Neuron (in vitro differentiated cells): ENCODE measurements around the gene SDK1.

Experiments
- H2AFZ ChIP-seq: one replicate; pipeline ENCODE4 v1.6.1; 2013; ENCODE audit warnings: low read depth, mild to moderate bottlenecking, inconsistent platforms, low read length, moderate library complexity
- H3K27me3 ChIP-seq: one replicate; pipeline ENCODE4 v1.6.1; 2013; ENCODE audit warnings: low read length; ENCODE audit not compliant: insufficient read depth
- H3K36me3 ChIP-seq: one replicate; pipeline ENCODE4 v1.6.1; 2013; ENCODE audit warnings: low read length; ENCODE audit not compliant: insufficient read depth
- H3K4me1 ChIP-seq: one replicate; pipeline ENCODE4 v1.6.1; 2013; ENCODE audit warnings: low read length; ENCODE audit not compliant: insufficient read depth
- H3K4me3 ChIP-seq: 2 replicates; pipeline ENCODE4 v1.5.1; 2013; ENCODE audit warnings: mild to moderate bottlenecking, low read length, moderate library complexity
- H3K9me3 ChIP-seq: one replicate; pipeline ENCODE4 v1.6.1; 2013; ENCODE audit warnings: low read length

The SDK1 gene

DNA sequence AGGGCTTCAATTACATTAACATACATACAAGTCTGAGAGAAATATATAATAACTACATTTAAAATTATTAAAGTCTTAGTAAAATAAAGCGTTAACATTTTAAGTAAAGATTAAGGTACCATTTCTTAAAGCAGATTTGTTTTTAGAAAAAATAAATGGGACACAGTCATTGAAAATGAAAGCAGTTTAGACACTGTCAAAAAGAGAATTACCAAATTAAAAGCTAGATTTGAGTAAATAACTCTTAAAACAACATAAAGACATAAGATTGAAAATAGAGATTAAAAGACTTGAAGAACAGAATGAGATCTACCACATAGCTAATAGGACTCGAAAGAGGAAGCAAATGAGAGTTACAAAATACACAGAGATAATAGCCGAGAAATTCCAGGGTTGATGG is 818.8 kb downstream of the SDK1 start:
- H3K9me3 ChIP-seq = peaks cover 5% of the 10 kb centered on the region
- H3K4me3 ChIP-seq = no peak overlapping the region
- no peak overlapping the region for H2AFZ ChIP-seq
- no peaks in the 10 kb centered on the region for H3K27me3 ChIP-seq
- no peaks in the 10 kb centered on the region for H3K4me1 ChIP-seq
- H3K36me3 ChIP-seq = peaks cover 2% of the 10 kb centered on the region

DNA sequence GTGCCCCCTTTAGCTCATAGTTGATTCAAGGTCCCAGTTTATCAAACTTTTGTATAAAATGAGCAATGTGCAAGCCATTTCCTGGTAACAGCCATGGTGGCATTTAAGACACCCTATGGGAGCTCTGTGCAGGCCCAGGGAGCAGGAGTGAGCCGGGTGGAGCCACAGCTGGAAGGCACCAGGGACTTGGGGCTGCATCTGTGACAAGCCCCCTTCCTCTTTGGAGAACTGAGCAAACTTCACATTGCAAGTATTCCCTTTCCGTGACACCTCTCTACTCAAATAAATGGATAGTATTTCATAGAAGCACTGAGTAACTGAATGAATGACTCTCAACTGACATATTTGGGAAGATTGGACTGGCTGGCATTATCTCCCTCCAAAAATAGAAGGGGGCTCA is 822.3 kb downstream of the SDK1 start:
- Histone ChIP-seq H3K9me3 (no peaks in the 10 kb centered on the region), H3K36me3 (peaks cover 8% of the 10 kb centered on the region), H2AFZ (no peak overlapping the region), H3K4me3 (no peak overlapping the region), H3K27me3 (no peaks in the 10 kb centered on the region), H3K4me1 (no peaks in the 10 kb centered on the region)

DNA sequence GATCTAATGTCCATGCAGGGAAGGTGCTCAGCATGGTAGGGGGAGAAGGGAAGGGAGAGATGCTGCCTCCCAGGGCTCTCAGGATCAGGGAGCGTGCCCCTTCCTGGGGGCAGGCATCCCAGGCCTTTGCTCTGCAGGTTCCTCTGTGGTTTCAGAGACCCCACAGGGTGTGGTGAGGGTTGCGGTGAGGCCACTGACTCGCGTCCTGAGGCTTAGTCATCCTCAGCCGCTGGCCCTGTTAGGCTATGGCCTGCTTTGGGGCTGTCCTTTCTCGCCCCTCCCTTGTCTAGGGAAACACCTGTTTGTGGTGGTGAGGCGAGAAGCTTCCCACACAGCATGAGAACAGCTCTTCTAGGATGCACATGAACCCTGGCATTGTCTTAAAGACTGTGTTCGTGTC is 822.8 kb downstream of the SDK1 start:
- H3K27me3 ChIP-seq = no peaks in the 10 kb centered on the region
- no peaks in the 10 kb centered on the region for H3K4me1 ChIP-seq
- no peak overlapping the region for H2AFZ ChIP-seq
- H3K9me3 ChIP-seq = no peaks in the 10 kb centered on the region
- no peak overlapping the region for H3K4me3 ChIP-seq
- peaks cover 6% of the 10 kb centered on the region for H3K36me3 ChIP-seq

DNA sequence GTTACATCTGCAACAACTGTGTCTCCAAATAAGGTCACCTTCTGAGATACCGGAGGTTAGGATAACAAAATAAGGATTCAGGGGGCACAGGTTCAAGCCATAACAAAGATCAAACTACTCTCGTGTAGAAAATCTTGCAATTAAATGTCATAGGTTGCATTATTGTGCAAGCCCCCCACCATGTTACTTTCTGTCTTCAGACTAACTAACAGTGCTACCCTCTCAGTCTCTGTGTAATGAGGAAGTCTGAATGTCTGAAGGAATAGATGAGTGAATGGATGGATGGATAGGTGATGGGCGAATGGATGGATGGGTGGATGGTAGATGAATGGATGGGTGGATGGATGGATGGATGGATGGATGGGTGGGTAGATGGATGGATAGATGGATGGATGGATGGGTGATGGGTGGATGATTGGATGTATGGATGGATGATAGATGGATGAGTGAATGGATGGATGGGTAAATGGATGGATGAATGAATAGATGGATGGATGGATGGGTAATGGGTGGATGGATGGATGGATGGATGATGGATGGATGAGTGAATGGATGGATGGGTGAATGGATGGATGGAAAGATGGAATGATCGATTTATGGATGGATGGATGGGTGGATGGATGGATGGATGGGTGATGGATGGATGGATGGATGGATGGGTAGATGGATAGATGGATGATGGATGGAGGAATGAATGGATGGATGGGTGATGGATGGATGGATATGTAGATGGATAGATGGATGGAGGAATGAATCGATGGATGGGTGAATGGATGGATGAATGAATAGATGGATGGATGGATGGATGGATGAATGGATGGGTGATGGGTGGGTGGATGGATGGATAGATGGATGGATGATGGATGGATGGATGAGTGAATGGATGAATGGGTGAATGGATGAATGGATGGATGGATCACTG is 823.8 kb downstream of the SDK1 start:
- H3K36me3 ChIP-seq = peaks cover 7% of the 10 kb centered on the region
- no peak overlapping the region for H3K4me3 ChIP-seq
- H3K4me1 ChIP-seq = no peaks in the 10 kb centered on the region
- peaks cover 5% of the 10 kb centered on the region for H3K9me3 ChIP-seq
- no peaks in the 10 kb centered on the region for H3K27me3 ChIP-seq
- no peak overlapping the region for H2AFZ ChIP-seq

DNA sequence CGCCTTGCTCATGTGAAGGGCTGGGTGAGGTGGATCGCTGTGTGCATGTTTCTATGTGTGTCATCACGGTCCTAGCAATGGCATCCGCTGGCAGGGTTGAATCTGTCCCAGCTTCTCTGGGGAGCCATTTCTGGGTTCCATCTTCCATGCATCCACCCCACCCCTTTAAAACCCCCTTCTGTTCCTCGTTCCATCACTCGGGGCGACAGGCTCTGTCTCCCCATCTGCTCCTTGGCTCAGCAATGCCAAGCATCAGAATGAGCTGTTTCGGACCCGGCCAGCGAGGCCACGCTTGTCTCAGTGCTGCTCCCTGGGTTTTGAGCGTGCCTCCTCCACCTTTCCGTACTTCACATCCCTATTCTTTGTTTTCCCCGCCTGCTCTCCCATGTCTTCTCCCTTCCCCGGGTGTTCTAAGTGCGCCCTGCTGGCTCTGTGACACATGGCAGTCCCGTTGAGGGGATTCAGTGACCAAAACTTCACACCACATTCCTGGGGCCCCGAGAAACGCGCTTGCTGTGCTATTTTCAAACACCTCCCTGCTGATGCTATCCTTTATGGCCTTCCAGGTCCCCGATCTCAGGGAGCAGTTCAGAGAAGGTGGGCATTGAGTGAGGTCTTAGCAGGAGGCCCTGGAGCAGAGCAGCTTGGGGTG is 827.0 kb downstream of the SDK1 start:
- no peak overlapping the region for H2AFZ ChIP-seq
- H3K36me3 ChIP-seq = peaks cover 22% of the 10 kb centered on the region
- H3K27me3 ChIP-seq = no peaks in the 10 kb centered on the region
- no peaks in the 10 kb centered on the region for H3K4me1 ChIP-seq
- no peak overlapping the region for H3K4me3 ChIP-seq
- H3K9me3 ChIP-seq = peaks cover 9% of the 10 kb centered on the region

DNA sequence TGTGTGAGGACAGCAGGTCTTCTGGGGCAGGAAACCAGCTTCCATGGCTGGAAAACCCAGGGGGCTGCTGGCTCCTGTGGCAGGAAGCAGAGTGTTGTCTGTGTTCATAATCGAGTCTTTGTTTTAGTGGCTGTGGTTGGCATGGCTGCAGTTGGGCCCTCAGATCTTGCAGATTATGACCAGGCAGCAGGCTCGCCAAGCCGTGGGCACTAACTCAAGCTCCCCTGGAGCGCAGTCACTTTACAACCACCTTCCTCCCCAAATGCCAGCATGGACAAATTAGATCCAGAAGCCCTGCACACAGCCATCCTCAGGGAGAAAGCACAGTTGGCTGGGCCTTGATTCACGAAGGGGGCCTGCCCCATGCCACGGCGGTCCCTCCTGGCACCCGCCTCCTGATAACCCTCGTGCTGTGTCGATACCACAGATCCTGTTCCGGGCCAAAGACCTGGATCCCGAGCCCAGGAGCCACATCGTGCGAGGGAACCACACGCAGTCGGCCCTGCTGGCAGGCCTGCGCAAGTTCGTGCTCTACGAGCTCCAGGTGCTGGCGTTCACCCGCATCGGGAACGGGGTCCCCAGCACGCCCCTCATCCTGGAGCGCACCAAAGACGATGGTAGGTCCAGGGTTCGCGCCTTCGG is 828.5 kb downstream of the SDK1 start:
- Histone ChIP-seq H2AFZ (no peak overlapping the region), H3K4me1 (no peaks in the 10 kb centered on the region), H3K4me3 (no peak overlapping the region), H3K36me3 (peaks cover 22% of the 10 kb centered on the region), H3K9me3 (peaks cover 9% of the 10 kb centered on the region), H3K27me3 (no peaks in the 10 kb centered on the region)

DNA sequence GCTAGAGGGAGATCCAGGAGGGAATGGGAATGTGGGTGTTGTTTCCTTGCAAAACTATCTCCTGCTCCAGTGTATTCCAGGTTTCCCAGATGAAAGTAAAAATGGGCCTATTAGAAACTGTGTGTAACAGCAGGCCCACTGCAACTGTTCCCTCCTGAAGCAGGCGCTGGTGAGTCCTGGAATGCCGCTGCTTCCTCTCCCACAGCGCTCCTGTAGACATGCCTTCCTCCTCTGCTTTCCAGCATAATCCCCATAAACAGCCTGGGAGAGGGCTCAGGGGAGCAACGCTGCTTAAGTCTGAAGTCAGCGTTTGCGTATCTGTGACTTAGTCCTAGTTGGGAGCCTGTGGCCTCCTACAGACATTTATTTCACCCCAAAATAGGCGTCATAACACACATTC is 830.0 kb downstream of the SDK1 start:
- Histone ChIP-seq H3K4me3 (no peak overlapping the region), H3K27me3 (no peaks in the 10 kb centered on the region), H2AFZ (no peak overlapping the region), H3K4me1 (peaks cover 9% of the 10 kb centered on the region), H3K36me3 (peaks cover 22% of the 10 kb centered on the region), H3K9me3 (peaks cover 9% of the 10 kb centered on the region)

DNA sequence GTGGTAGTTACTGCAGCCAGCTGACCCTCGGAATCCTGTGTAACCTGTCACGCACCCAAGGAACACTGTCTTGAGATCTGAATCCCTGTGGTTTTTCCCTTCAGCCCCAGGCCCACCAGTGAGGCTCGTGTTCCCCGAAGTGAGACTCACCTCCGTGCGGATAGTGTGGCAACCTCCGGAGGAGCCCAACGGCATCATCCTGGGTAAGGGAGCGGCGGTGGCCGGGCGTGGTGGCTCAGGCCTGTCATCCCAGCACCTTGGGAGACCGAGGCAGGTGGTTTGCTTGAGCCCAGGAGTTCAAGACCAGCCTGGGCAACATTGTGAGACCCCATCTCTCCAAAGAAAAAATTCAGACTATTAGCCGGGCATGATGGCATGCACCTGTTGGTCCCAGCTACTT is 831.2 kb downstream of the SDK1 start:
- peaks cover 22% of the 10 kb centered on the region for H3K36me3 ChIP-seq
- H3K4me3 ChIP-seq = no peak overlapping the region
- peaks cover 9% of the 10 kb centered on the region for H3K9me3 ChIP-seq
- no peaks in the 10 kb centered on the region for H3K27me3 ChIP-seq
- no peak overlapping the region for H2AFZ ChIP-seq
- peaks cover 19% of the 10 kb centered on the region for H3K4me1 ChIP-seq

DNA sequence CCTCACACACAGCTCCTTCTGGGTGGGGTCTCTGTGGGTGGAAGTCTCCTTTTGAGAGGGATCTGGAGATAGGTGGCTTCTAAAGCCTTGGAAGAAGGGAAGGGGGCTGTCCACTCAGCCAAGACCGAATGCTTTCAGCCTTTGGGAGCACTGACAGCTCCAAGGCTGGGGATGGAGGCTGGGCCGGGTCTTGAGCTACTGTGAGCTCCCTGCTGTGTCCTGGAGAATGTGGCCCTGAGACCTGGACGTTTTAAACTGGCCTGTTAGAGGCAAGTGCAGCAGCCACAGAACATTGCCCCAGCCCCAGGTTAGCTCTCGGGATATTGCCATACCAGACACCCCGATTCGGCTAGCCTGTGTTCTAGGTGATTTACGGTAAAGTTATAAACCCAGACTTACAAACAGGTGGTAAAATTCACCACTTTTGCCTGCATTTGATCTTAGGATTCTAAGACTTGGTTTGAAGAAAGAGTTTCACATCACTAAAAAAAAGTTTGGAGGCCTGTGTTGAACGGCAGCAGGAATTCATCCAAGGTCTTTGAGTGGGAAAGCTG is 832.5 kb downstream of the SDK1 start:
- no peak overlapping the region for H3K4me3 ChIP-seq
- no peak overlapping the region for H2AFZ ChIP-seq
- H3K9me3 ChIP-seq = peaks cover 9% of the 10 kb centered on the region
- H3K36me3 ChIP-seq = peaks cover 16% of the 10 kb centered on the region
- H3K4me1 ChIP-seq = peaks cover 28% of the 10 kb centered on the region
- no peaks in the 10 kb centered on the region for H3K27me3 ChIP-seq

DNA sequence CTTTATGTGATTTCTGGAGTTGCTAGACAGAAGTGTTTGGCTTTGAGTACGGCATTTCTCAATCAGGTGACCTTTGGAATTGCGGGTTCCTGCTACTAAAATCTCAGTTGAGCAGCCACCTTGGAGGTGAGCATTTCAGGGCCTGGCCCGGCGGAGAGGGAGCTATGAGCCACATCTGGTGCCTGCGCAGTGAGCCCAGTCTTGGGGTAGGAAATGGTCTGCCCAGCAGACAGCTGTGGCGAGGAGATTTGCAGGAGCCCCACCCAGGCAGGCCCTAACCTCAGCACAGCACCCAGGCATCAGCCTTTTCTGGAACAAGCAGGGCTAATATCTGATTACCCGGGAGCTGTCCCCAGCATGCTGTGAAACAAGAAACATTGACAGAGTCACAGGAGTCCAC is 833.2 kb downstream of the SDK1 start:
- Histone ChIP-seq H3K9me3 (peaks cover 9% of the 10 kb centered on the region), H3K36me3 (peaks cover 16% of the 10 kb centered on the region), H3K4me1 (peaks cover 28% of the 10 kb centered on the region), H2AFZ (no peak overlapping the region), H3K27me3 (no peaks in the 10 kb centered on the region), H3K4me3 (no peak overlapping the region)

DNA sequence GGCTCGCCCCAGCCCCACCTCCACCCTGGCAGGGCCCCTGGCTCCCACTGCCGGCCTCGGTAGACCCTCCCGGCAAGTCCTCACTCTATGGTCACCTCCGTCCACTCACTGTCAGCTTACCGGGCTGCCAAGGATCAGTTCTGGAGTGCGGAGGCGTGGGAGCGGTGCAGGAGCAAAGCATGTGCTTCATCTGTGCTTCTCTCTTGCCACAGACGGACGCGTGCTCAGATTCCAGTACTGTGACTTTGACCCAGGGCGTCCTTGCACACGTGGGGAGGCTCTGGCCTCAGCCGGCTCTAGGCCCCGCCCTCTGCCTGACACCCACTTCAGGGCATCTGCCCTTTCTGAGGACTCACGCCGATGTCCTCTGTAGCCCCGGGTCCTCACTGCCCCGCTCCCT is 833.6 kb downstream of the SDK1 start:
- H3K4me3 ChIP-seq = no peak overlapping the region
- peaks cover 7% of the 10 kb centered on the region for H3K9me3 ChIP-seq
- H3K36me3 ChIP-seq = peaks cover 16% of the 10 kb centered on the region
- H2AFZ ChIP-seq = no peak overlapping the region
- no peaks in the 10 kb centered on the region for H3K27me3 ChIP-seq
- H3K4me1 ChIP-seq = peaks cover 28% of the 10 kb centered on the region

DNA sequence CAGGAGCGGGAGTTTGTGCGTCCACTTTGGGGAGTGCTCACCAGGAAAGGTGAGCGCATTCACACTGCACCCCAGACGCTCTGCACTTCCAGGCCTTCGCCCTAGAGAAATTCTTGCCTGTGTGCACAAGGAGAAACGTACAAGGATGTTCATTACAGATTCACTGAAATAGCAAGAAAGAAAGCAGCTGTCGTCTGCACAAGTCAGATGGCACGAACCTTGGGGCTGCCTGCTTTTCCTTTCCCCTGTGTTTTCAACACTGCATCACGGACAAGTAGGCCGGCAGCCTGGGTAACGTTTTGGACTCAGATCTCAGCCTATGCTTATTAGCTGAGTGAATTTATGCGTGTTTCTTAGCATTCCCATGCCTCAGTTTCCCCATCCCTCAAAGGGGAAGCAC is 834.2 kb downstream of the SDK1 start:
- Histone ChIP-seq H3K4me1 (peaks cover 34% of the 10 kb centered on the region), H3K4me3 (no peak overlapping the region), H3K27me3 (no peaks in the 10 kb centered on the region), H2AFZ (no peak overlapping the region), H3K9me3 (peaks cover 3% of the 10 kb centered on the region), H3K36me3 (peaks cover 14% of the 10 kb centered on the region)

DNA sequence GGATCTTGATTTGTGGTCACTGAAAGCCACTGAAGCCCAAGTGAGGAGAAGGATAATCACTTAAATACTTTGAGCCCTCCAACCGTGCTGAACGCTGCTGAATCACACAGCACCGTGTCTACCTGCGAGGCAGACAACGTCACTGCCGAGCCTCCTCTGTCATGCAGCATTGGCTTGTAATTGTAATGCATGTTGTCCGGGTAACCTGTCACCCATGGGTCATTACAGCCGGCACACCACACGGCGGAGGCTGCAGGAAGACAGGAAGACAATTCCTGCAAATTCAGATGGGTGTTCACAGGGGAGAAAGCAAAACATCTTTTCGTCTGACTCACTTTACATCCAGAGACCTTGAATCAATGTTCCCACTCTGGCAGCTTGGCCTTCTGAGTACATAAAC is 835.0 kb downstream of the SDK1 start:
- no peak overlapping the region for H3K4me3 ChIP-seq

More for the DNA sequence above, 835.0 kb downstream of the SDK1 start:
- H3K36me3 ChIP-seq = peaks cover 10% of the 10 kb centered on the region
- H2AFZ ChIP-seq = no peak overlapping the region
- H3K9me3 ChIP-seq = peaks cover 3% of the 10 kb centered on the region
- H3K4me1 ChIP-seq = peaks cover 38% of the 10 kb centered on the region
- H3K27me3 ChIP-seq = no peaks in the 10 kb centered on the region
